NOMO-1 treated with dmso at 0.1 percent for 144 hours (cell line): ENCODE data around the gene DDX54.
A peak's percentile ranks its signal among the peaks of the same experiment; 100 is the strongest.

Experiments used
- DNase-seq: peaks from one replicate; lab custom pipeline; 2025; ENCODE audit not compliant: unreplicated experiment; lab: John Stamatoyannopoulos, UW

DDX54 gene

GRCh38 chr12:113164014-113164413 lies 21.3 kb downstream of the DDX54 start:
- DNase-seq = no peak

- DNase-seq = no peak
Measured at GRCh38 chr12:113163030-113163360, 22.3 kb downstream of the DDX54 start.

GRCh38 chr12:113162102-113163029 lies 22.9 kb downstream of the DDX54 start:
- no peak for DNase-seq

- DNase-seq = no peak
Measured at GRCh38 chr12:113161415-113162016, 23.8 kb downstream of the DDX54 start.

GRCh38 chr12:113159937-113160336 lies 25.3 kb downstream of the DDX54 start:
- no peak for DNase-seq

GRCh38 chr12:113158439-113159203 lies 26.7 kb downstream of the DDX54 start:
- DNase-seq = no peak

- DNase-seq = no peak
Measured at GRCh38 chr12:113157218-113157859, 27.9 kb downstream of the DDX54 start.

- no peak for DNase-seq
Measured at GRCh38 chr12:113155646-113156045, 29.6 kb downstream of the DDX54 start.

- DNase-seq = no peak
Measured at GRCh38 chr12:113155060-113155459, 30.2 kb downstream of the DDX54 start.

- no peak for DNase-seq
Measured at GRCh38 chr12:113154351-113154973, 30.8 kb downstream of the DDX54 start.

GRCh38 chr12:113152835-113153814 lies 32.2 kb downstream of the DDX54 start:
- DNase-seq = peak; percentile 66

GRCh38 chr12:113152196-113152834 lies 33.0 kb downstream of the DDX54 start:
- DNase-seq = no peak

GRCh38 chr12:113151655-113152054 lies 33.6 kb downstream of the DDX54 start:
- DNase-seq = no peak

- no peak for DNase-seq
Measured at GRCh38 chr12:113149361-113150150, 35.7 kb downstream of the DDX54 start, which contains the start of gene CFAP73. CFAP73 (plus strand) TSS chr12:113149724; CDS start chr12:113149858, 134 bp downstream.

- no peak for DNase-seq
Measured at GRCh38 chr12:113146999-113147398, 38.3 kb downstream of the DDX54 start.

GRCh38 chr12:113145720-113146551 lies 39.3 kb downstream of the DDX54 start:
- DNase-seq = no peak

- DNase-seq = no peak
Measured at GRCh38 chr12:113144806-113145205, 40.5 kb downstream of the DDX54 start.
